ENCODE results near the gene FAM111A.

- TF ChIP-seq CTCF (IDR thresholded peaks at IDR 0.05; ENCODE audit: low read length) (peak; percentile 85), EZH2 (optimal IDR thresholded peaks at IDR 0.05; ENCODE audit: low read depth, low read length) (no peak)
These were observed 29.1 kb downstream of the FAM111A start, which contains the start of gene DTX4 for GRCh38 chr11:59171508-59172322.
